Measurements from ENCODE around the gene CPNE7. TPM values are rescaled to one million over a fixed set of nuclear protein-coding genes. Genes with fewer than 3 reads are reported as not detected.

CPNE7 gene
- total and polyA plus RNA-seq, 8 donors, result 0.92 to 6.2 (median 1.8) TPM; not detected in 1

- peak overlapping the region in 2 of 4 donors; percentile 6 to 28 for H3K4me3 ChIP-seq
- peaks cover 33 to 42% (median 37%) of the 10 kb centered on the region in 4 donors for H3K36me3 ChIP-seq
- H3K4me1 ChIP-seq, result peaks cover 42 to 60% (median 58%) of the 10 kb centered on the region in 4 donors
- intact Hi-C loops (cut with DNase I; ENCODE audit: low total_unique reads), result no loop called here
- H3K27me3 ChIP-seq, result peaks cover 0 to 17% (median 0%) of the 10 kb centered on the region in 3 donors
- WGBS, 5 donors, result 43 to 61% (median 55%) methylated on average over 18 to 22 of the region's 22 CpGs
- peak in 1 of 2 donors; percentile 38 for DNase-seq
- no peaks in the 10 kb centered on the region for H3K9me3 ChIP-seq
- TF ChIP-seq POLR2AphosphoS5 (IDR thresholded peaks at IDR 0.05), result no peak
- no peak for TF ChIP-seq POLR2A (IDR thresholded peaks at IDR 0.05)
- TF ChIP-seq EP300 (IDR thresholded peaks at IDR 0.05), result no peak
- no peak for TF ChIP-seq CTCF (IDR thresholded peaks at IDR 0.05)
- peak overlapping the region in 2 of 5 donors; percentile 54 to 59 for H3K27ac ChIP-seq
Measured at GRCh38 chr16:89564476-89565255, 10.9 kb upstream of the CPNE7 start.

DNA sequence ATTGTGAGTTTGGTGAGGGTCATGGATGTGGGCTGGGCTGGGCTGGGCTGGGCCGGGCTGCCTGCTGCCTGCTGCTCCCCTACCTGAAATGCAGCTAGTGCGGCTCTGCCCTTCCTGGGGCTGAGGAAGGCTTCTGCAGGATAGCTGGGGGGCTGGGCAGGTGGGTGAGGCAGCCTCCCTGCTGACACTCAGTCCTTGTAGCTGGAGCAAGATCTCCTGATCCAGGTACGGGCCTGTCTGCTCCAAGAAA lies 10.4 kb upstream of the CPNE7 start:
- peak in 1 of 2 donors; percentile 37 for DNase-seq
- Histone ChIP-seq H3K4me3 (peak overlapping the region in 2 of 4 donors; percentile 6 to 28), H3K4me1 (peaks cover 39 to 57% (median 55%) of the 10 kb centered on the region in 4 donors), H3K27me3 (peaks cover 2 to 22% (median 4%) of the 10 kb centered on the region in 3 donors), H3K36me3 (peaks cover 33 to 42% (median 37%) of the 10 kb centered on the region in 4 donors), H3K27ac (peak overlapping the region in 4 of 5 donors; percentile 26 to 59 (median 56)), H3K9me3 (no peaks in the 10 kb centered on the region)
- TF ChIP-seq EP300 (IDR thresholded peaks at IDR 0.05), result no peak
- TF ChIP-seq POLR2A (IDR thresholded peaks at IDR 0.05), result no peak
- no peak for TF ChIP-seq CTCF (IDR thresholded peaks at IDR 0.05)
- TF ChIP-seq POLR2AphosphoS5 (IDR thresholded peaks at IDR 0.05), result no peak
- 0 to 32% (median 16%) methylated on average over 1 to 3 of the region's 3 CpGs for WGBS, 5 donors
- intact Hi-C loops (cut with DNase I; ENCODE audit: low total_unique reads), result no loop called here

DNA sequence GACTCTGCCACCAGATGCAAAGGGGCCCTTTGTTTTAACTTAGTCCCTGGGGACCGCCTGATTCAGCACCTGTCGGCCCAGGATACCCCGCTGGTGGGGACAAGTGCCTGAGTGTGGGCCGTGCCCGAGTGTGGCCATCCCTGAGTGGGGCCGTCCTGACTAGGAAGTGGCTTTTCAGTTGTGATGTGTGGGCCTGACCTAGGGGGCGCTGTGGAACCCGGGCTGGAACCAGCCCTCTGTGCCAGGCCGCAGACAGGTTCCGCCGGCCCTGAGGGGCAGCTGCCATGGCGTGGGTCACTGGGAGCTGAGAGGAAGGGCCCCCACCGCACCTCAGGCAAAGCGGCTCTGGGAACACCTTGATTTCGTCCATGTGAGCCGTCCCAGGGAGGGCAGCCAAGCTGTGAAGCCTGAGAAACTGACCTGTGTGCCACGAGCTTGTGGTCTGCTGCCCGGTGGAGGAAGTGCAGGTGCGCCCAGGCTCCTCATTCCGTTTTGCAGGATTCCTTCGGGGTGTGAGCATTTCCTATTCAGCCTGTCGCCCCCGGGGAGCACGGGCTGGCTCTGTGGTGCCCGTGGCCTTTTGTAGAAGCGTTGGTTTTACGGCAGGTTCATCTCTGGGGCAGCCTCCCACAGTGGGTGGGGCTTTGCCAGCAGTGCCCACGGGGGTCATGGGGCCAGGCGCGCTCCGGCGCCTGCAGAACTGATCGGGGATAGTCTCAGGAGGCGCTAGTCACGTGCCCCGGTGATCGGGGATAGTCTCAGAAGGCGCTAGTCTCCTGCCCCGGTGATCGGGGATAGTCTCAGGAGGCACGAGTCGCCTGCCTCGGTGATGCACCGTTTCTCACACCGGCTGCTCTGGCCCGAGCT lies 9.8 kb upstream of the CPNE7 start:
- Histone ChIP-seq H3K27me3 (peaks cover 4 to 27% (median 8%) of the 10 kb centered on the region in 3 donors), H3K4me1 (peaks cover 39 to 56% (median 54%) of the 10 kb centered on the region in 4 donors), H3K36me3 (peaks cover 33 to 42% (median 37%) of the 10 kb centered on the region in 4 donors), H3K27ac (peak overlapping the region in 4 of 5 donors; percentile 26 to 59 (median 56)), H3K9me3 (no peaks in the 10 kb centered on the region), H3K4me3 (peak overlapping the region; percentile 7 to 28 (median 20))
- DNase-seq, result peak; percentile 70 to 78
- 2 to 5% (median 4%) methylated on average over 19 to 46 of the region's 46 CpGs for WGBS, 5 donors
- peak in 4 of 7 experiments; percentile 23 to 50 (median 38) for TF ChIP-seq CTCF (IDR thresholded peaks at IDR 0.05)
- TF ChIP-seq EP300 (IDR thresholded peaks at IDR 0.05), result no peak
- TF ChIP-seq POLR2AphosphoS5 (IDR thresholded peaks at IDR 0.05), result peak in 1 of 3 donors; percentile 35
- intact Hi-C loops (cut with DNase I; ENCODE audit: low total_unique reads), result no loop called here
